ENCODE measurements around the gene AVP.
A peak's percentile ranks its signal among the peaks of the same experiment; 100 is the strongest.
"Not testable (repeated sequence)": the region's sequence is repeated elsewhere in the genome, so short reads cannot be mapped to it uniquely, and the experiment has no call there.

AVP gene

GRCh38 chr20:3082955-3083952 is 1.3 kb downstream of the AVP start:
- DNase-seq = no peak

DNA sequence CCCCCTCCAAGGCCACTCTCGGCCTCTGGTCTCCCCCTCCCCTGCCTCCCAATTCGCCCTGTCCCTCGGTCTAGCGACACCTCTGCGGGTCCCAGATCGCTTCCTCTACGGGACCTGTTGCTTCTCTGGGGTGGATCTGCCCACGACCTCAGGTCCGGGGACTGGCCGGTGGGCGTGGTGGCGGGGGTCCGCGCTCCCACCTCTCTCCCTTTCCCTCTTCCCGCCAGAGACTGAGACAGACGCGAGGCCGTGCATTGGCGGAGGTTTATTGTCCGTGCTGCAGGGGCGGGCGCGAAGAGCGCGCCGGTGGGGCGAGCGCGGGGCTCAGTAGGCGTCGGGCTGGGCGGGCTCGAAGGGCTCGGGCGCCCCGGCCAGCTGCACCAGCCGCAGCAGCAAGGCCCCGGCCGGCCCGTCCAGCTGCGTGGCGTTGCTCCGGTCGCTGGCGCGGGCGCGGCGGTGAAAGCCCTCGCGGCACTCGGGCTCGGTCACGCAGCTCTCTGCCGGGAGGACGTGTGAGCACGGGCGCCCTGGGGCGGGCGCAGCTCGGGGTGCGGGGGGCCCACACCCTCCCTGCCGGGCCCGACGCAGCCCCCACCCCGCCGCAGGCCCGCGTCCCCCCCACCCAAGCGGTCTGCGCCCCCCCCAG is 2.1 kb downstream of the AVP start:
- DNase-seq = no peak

DNA sequence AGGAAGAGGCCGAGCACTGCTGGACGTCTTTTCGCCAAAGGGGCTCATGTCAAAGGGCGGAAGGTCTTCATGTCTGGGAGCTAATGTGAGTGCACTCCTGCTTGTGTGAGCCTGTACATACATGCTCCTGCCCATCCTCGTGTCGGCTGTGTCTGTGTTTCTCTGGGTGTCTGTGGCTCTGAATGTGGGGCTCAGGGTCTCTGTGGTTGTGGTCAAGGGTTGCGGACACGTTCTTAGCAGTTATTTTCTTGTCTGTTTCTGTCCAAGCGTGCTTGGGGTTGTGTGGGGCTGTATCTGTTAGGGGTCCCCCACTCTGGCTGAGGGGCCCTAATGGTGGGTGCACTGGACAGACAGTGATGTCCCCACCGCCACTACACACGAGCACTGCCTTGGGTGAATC is 2.9 kb downstream of the AVP start:
- DNase-seq = no peak

- DNase-seq = peak in 24 of 51 donors; percentile 10 to 70 (median 30)
Measured at GRCh38 chr20:3080939-3081388, 3.6 kb downstream of the AVP start.

- DNase-seq = no peak
Measured at GRCh38 chr20:3077618-3078134, 6.8 kb downstream of the AVP start.

GRCh38 chr20:3075315-3075714 is 9.2 kb downstream of the AVP start:
- DNase-seq = not testable (repeated sequence)

DNA sequence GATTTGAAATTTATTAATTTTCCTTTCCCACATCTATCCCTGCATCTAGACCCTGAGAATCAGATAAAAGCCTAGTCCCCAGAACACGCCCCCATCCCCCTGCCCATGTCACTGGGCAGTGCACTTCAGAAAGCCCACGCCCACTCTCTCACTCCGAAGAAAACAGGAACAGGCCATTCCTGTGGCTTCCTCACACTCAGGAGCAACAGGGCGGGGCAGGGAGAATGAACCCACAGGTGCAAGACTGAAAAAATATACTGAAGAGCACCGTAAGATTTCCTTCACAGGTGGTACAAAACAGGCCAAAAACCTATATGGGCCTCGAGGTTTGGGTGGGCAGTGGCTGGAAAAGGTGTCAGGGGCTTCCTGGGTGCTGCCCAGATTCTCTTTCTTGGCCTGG is 9.7 kb downstream of the AVP start:
- DNase-seq = no peak

- DNase-seq = not testable (repeated sequence)
Measured at GRCh38 chr20:3073251-3073643, 11.3 kb downstream of the AVP start.

DNA sequence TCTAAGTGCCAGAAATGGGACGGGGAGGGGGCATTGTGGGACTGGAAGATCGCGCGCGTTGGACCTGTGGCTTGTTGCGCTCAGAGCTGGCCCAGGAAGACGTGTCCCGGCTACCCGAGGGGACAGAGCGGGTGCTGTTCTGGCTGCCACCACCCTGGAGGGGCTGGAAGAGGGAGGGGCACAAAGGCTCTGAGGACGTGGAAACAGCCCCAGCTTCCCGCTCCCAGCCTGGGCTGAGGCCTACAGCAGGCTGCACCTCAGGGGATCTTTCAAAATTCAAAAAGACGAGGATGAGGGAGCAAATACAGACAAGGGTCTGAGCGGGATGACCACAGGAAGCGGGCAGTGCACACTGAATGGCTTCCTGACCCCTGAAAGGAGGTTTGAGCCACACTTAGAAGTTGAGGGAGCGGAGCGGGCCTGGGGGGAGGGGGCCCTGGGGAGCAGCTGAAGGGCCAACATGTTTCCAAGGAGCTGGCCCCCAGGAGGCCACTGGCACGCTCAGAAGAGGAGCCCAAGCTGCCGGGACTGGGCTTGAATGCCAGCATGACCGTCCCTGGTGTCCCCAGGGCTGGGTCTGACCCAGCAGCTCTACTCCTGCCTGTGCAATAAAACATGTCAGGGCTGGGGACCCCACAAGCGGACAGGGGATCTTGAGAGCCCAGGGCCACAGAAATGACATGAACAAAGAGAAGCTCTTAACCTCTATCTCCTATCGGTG is 11.8 kb downstream of the AVP start:
- no peak for DNase-seq

GRCh38 chr20:3071610-3072529 is 12.7 kb downstream of the AVP start, which contains the start of gene OXT:
Gene OXT (plus strand): TSS chr20:3071620. CDS start chr20:3071656, 36 bp downstream.
- no peak for DNase-seq

GRCh38 chr20:3071266-3071609 is 13.3 kb downstream of the AVP start:
- no peak for DNase-seq

GRCh38 chr20:3070725-3071124 is 13.8 kb downstream of the AVP start:
- no peak for DNase-seq

DNA sequence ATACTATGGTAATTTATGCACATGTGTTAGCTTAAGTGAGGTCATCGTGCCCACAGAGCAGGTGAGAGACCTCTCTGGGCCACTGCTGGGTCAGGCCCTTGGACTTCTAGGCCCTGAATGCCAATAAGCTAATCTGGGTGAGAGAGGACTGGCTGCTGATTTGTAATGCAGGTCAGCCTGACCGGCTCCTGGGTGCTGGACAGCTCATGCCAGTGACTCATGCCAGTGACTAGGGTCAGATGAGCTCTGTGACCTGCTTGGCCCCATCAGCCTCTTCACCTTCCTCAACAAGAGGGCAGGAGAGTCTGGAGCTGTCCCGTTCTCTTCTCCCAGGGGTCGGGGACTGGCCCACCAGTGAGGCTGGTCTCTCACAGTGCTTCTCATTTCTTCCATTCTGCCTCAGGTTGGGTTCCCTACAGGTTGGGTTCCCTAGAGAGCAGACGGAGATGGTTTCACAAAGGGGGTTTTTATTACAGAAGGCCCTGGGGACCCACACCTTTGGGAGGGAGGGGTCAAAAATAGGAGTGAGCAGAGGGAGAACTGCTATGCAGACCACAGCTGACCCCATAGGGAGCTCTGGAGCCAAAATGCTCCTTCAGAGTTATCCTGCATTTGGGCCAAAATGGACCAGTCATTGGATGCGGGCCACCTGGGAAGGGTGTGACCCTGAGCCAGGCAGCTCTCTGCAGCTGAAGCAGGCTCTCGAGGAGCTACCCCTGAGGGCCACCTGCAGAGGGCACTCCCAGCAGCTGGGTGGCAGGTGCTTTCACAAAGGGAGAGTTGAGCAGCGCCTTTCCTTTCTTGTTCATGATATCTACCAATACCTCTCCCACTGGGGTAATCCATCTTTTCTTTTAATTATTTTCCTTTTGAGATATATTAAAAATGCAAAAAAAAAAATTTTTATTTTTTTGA is 15.3 kb downstream of the AVP start:
- peak in 2 of 51 donors; percentile 13 to 17 for DNase-seq

DNA sequence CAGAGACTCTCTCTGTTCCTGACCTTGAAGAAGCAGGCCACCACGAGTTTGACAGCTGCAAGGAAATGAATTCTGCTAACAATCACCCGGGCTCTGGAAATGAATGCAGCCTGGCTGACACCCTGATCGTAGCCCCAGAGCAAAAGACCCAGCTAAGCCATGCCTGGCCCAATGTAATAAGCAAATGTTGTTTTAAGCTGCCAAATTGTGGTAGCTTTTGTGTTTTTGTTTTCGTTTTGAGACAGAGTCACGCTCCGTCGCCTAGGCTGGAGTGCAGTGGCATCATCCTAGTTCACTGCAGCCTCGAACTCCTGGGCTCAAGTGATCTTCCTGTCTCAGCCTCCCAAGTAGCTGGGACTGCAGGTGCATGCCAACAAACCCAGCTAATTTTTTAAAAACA is 16.4 kb downstream of the AVP start:
- DNase-seq = peak in 2 of 51 donors; percentile 16 to 32

DNA sequence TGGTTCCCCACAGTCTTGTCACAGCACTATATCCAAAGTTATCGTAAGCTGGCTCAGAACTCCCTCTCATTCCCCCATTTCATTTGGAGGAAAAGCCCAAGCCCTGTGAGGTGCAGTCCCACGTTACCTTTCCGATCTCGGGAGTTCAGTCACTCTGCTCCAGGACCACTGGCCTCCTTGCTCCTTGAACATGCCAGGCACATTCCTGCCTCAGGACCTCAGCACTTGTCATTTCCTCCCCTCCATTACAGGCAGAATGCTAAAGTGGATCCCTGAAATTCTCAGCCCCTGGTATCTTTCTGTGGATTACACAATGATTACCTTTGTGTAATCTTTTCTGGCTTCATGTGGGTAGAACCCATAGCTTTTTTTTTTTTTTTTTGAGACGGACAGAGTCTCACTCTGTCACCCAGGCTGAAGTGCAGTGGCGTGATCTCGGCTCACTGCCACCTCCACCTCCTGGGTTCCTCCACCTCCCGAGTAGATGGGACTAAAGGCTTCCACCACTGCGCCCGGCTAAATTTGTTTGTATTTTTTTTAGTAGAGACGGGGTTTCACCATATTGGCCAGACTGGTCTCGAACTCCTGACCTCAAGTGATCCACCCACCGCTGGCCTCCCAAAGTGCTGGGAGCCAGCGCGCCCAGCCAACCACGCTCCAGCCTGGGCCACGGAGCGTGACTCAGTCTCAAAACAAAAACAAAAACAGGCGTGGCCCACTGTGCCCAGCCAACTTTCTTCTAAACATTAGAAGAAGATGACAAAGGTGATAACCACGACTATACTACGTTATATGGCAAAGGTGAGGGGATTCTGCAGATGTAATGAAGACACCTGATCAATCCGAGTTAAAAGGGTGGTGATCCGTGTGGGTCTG is 17.1 kb downstream of the AVP start:
- DNase-seq = peak in 4 of 51 donors; percentile 9 to 46 (median 34)

DNA sequence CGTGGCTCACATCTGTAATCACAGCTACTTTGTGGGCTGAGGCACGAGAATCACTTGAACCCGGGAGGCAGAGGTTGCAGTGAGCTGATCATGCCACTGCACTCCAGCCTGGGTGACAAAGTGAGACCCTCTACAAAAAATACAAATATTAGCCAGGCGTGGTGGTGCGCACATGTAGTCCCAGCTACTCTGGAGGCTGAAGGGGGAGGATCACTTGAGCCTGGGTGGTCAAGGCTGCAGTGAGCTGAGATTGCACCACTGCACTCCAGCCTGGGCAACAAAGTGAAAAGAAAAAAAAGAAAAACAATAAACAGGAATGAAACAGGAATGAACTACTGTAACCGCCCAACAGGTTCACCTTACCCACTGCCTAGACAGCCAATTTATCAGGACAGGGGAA is 20.4 kb downstream of the AVP start:
- DNase-seq = not testable (repeated sequence)

DNA sequence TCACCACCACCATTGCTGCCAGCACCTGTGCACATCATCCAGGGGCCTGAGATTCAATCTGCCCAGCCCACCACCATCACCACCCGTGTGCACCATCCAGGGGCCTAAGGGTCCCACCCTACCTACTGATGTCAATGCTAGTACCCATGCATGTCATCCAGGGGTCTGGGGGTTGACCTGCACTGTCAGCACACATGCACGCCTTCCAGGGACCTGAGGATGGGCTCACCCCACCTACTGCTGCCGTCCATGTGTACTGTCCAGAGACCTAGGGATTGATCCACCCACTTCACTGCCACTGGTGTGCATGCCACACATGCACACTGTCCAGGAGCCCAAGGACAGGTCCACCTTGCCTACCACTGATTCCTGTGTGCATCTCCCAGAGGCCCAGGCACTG is 25.0 kb downstream of the AVP start:
- no peak for DNase-seq

GRCh38 chr20:3051385-3052019 is 33.0 kb downstream of the AVP start:
- no peak for DNase-seq
